ENCODE data around the gene SMIM44.

- TF ChIP-seq, protein P1, sequence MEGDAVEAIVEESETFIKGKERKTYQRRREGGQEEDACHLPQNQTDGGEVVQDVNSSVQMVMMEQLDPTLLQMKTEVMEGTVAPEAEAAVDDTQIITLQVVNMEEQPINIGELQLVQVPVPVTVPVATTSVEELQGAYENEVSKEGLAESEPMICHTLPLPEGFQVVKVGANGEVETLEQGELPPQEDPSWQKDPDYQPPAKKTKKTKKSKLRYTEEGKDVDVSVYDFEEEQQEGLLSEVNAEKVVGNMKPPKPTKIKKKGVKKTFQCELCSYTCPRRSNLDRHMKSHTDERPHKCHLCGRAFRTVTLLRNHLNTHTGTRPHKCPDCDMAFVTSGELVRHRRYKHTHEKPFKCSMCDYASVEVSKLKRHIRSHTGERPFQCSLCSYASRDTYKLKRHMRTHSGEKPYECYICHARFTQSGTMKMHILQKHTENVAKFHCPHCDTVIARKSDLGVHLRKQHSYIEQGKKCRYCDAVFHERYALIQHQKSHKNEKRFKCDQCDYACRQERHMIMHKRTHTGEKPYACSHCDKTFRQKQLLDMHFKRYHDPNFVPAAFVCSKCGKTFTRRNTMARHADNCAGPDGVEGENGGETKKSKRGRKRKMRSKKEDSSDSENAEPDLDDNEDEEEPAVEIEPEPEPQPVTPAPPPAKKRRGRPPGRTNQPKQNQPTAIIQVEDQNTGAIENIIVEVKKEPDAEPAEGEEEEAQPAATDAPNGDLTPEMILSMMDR (IDR thresholded peaks at IDR 0.05): no peak
- no peak for TF ChIP-seq POLR2A (IDR thresholded peaks at IDR 0.05)
Measured at GRCh38 chr19:3444695-3445234, 38.5 kb downstream of the SMIM44 start.

Data from Peyer's patch (tissue), 4 donors.